ENCODE measurements around the gene RASD1. TPM values are rescaled to one million over a fixed set of nuclear protein-coding genes. Genes with fewer than 3 reads are reported as not detected.

Gene RASD1
- total and polyA plus RNA-seq, 11 donors, result 1.5 to 79.2 (median 17.5) TPM

GRCh38 chr17:17509601-17510425 is 13.6 kb upstream of the RASD1 start:
- H3K9me3 ChIP-seq, result no peaks in the 10 kb centered on the region
- no peak overlapping the region for H3K4me3 ChIP-seq
- intact Hi-C loops (cut with DNase I), result no loop called here
- 91 to 95% (median 93%) methylated on average over 17 to 21 of the region's 21 CpGs for WGBS, 4 donors
- H3K27me3 ChIP-seq, result no peaks in the 10 kb centered on the region
- ATAC-seq, result no peak
- no peak overlapping the region for H3K27ac ChIP-seq
- DNase-seq, result peak in 2 of 5 donors; percentile 19 to 44
- peaks cover 0 to 22% (median 10%) of the 10 kb centered on the region in 12 donors for H3K4me1 ChIP-seq
- TF ChIP-seq POLR2A (IDR thresholded peaks at IDR 0.05) (no peak), CTCF (IDR thresholded peaks at IDR 0.05) (no peak)
- no peaks in the 10 kb centered on the region for H3K36me3 ChIP-seq

GRCh38 chr17:17508646-17509591 is 12.7 kb upstream of the RASD1 start:
- intact Hi-C loops (cut with DNase I), result no loop called here

GRCh38 chr17:17508019-17508535 is 11.9 kb upstream of the RASD1 start:
- ATAC-seq, result no peak
- Histone ChIP-seq H3K9me3 (no peaks in the 10 kb centered on the region), H3K4me1 (peaks cover 0 to 28% (median 10%) of the 10 kb centered on the region in 12 donors), H3K27me3 (no peaks in the 10 kb centered on the region), H3K27ac (no peak overlapping the region), H3K4me3 (no peak overlapping the region), H3K36me3 (no peaks in the 10 kb centered on the region)
- DNase-seq, result peak in 1 of 5 donors; percentile 24
- intact Hi-C loops (cut with DNase I), result no loop called here
- TF ChIP-seq POLR2A (IDR thresholded peaks at IDR 0.05) (no peak), CTCF (IDR thresholded peaks at IDR 0.05) (no peak)
- WGBS, 4 donors, result 88 to 93% (median 90%) methylated on average over 10 to 11 of the region's 11 CpGs

More at GRCh38 chr17:17508646-17509591, 12.7 kb upstream of the RASD1 start:
- Histone ChIP-seq H3K36me3 (no peaks in the 10 kb centered on the region), H3K9me3 (no peaks in the 10 kb centered on the region), H3K4me3 (no peak overlapping the region), H3K27ac (no peak overlapping the region), H3K27me3 (no peaks in the 10 kb centered on the region), H3K4me1 (peaks cover 0 to 24% (median 10%) of the 10 kb centered on the region in 12 donors)
- WGBS, 4 donors, result 90 to 94% (median 92%) methylated on average over 32 to 33 of the region's 33 CpGs
- no peak for ATAC-seq
- DNase-seq, result peak in 2 of 5 donors; percentile 19 to 40
- TF ChIP-seq POLR2A (IDR thresholded peaks at IDR 0.05) (no peak), CTCF (IDR thresholded peaks at IDR 0.05) (no peak)
